Fibroblast of villous mesenchyme (primary cell): ENCODE data around the gene PPP1R3E. TPM values are rescaled to one million over a fixed set of nuclear protein-coding genes. Genes with fewer than 3 reads are reported as not detected.

ENCODE experiments used
- DNase-seq: peaks from one replicate; pipeline ENCODE4 v3.0.0-alpha.2; 2010; ENCODE audit warnings: low read depth
- H3K4me3 ChIP-seq: 2 replicates; pipeline ENCODE4 v1.5.1; 2011; ENCODE audit warnings: low read depth, mild to moderate bottlenecking, low read length
- total RNA-seq: library from RNA; depleted of rRNA; stranded (reverse); fragments of >200 nt; gene quantifications from 2 replicates; pipeline ENCODE4 v1.2.3, GENCODE V29; 2012
- TF ChIP-seq, protein P1 (sequence below): IDR thresholded peaks from 2 replicates; pipeline ENCODE4 v1.5.1; 2012; ENCODE audit warnings: low read depth, mild to moderate bottlenecking, low read length; ENCODE audit not compliant: insufficient read depth

The PPP1R3E gene
- total RNA-seq, 1 donor = 3.0 TPM

DNA sequence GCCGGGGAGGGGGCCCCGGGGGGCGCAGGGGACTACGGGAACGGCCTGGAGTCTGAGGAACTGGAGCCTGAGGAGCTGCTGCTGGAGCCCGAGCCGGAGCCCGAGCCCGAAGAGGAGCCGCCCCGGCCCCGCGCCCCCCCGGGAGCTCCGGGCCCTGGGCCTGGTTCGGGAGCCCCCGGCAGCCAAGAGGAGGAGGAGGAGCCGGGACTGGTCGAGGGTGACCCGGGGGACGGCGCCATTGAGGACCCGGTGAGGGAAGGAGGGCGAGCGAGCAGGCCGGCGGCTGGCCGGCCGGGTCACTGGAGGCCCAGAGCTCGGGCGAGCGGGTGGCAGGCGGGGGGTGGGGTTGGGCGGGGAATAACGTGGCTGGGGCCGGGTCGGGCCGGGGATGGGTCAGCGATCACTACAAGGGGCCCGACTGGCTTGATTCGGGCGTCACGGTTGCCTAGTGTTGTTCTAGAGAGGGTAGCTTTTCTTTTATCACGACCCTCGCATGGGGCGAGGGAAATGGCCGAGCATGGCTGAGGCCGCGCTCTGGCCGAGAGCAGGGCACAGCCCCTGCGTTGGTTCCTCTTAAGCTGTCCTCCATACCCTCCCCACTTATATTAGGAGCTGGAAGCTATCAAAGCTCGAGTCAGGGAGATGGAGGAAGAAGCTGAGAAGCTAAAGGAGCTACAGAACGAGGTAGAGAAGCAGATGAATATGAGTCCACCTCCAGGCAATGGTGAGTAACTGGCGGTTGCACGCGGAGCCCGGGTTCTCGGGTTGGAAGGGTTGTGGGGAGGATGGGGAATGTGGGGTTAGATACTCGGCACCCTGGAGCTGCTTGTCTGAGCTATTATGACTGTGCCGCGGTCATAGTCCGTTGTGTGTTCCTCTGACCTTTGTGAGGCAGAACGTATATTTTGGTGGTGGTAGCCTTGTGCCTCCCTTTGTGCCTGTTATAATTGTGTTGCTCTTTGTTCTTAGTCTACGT lies 19.2 kb upstream of the PPP1R3E start:
- TF ChIP-seq, protein P1, sequence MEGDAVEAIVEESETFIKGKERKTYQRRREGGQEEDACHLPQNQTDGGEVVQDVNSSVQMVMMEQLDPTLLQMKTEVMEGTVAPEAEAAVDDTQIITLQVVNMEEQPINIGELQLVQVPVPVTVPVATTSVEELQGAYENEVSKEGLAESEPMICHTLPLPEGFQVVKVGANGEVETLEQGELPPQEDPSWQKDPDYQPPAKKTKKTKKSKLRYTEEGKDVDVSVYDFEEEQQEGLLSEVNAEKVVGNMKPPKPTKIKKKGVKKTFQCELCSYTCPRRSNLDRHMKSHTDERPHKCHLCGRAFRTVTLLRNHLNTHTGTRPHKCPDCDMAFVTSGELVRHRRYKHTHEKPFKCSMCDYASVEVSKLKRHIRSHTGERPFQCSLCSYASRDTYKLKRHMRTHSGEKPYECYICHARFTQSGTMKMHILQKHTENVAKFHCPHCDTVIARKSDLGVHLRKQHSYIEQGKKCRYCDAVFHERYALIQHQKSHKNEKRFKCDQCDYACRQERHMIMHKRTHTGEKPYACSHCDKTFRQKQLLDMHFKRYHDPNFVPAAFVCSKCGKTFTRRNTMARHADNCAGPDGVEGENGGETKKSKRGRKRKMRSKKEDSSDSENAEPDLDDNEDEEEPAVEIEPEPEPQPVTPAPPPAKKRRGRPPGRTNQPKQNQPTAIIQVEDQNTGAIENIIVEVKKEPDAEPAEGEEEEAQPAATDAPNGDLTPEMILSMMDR = no peak
- peak; percentile 42 for DNase-seq
- peak overlapping the region; percentile 90 for H3K4me3 ChIP-seq

DNA sequence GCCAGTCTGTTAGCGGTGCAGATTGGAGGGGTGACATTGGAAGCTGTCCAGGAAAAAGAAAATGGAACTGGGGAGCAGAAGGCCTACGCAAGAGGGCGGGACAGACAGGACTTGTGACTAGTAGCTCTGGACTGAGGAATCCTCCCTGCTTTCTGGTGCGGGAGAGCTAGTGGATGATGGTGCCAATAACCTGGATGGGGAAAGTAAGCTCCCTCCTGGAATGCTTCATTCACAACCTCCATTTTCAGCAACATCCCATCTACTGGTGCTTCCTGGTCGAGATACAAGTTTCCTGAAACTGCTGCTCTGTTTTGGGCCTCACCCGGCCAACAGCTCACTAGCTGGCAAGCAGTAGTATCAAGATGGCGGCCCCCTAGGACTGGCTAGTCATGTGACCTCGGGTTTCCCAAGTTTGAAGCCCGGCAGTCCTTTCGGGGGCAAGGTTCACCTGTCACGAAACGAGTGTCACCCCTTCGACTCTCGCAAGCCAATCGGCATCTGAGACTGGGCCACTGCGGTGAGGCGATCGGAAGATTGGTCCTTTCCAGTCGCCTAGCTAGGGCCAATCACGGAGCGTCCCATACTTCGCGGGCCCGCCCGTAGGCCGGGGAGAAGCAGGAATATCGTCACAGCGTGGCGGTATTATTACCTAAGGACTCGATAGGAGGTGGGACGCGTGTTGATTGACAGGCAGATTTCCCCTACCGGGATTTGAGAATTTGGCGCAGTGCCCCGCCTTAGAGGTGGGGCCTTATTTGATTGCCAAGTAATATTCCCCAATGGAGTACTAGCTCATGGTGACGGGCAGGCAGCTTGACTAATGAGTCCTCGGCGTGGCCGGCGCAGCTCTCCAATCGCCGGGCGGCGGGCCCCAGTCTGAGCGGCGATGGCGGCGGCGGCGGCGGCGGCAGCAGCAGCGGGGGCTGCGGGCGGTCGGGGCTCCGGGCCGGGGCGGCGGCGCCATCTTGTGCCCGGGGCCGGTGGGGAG lies 18.2 kb upstream of the PPP1R3E start, which contains the start of gene PABPN1:
PABPN1 (plus strand) TSS at position 874 of the 988 bp plus-strand sequence; CDS start at position 887, 13 bp downstream.
- peak within 1 kb of the TSS; percentile 90 for H3K4me3 ChIP-seq
- peak; percentile 100 for DNase-seq

DNA sequence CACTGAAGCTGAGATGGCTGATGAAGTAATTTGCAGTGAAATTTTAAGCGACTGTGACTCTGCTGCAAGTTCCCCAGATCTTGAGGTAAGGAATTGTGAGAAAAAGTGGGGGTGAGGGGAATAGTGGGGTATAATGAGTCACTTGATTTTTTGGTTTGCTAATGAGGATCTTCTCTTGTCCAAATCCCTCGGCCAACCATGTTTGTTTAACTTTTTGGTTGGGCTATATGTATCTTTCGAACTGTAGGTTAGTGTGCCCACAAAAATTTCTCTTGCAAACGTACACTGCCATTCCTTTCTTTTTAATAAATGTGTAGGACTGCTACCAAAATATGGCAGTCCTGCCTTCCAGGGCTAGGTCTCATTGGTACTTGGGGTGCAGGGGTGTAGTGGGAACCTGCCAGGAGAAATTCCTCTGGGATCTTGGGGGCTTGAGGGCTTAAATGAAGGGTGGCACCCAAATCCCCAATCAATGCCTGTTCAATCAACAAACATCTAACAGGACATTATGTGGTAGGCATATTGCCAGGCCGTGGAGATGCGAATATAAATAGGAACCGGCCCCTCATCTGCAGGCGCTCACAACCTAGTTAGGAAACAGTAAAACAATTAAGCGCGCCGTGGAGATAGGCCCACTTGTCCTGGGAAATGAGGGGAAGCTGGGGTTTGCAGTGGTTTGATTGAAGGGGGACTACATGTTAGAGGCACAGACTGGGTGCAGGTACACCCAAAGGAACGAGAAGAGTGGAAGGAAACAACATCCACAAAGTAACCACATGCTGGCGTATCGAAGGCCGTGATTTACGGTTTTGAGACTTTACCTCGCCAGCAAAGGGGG lies 17.3 kb upstream of the PPP1R3E start:
- no peak for DNase-seq
- peak overlapping the region; percentile 54 for H3K4me3 ChIP-seq
- TF ChIP-seq, protein P1 = no peak

More for the DNA sequence above, 18.2 kb upstream of the PPP1R3E start, which contains the start of gene PABPN1:
- TF ChIP-seq, protein P1 = no peak

DNA sequence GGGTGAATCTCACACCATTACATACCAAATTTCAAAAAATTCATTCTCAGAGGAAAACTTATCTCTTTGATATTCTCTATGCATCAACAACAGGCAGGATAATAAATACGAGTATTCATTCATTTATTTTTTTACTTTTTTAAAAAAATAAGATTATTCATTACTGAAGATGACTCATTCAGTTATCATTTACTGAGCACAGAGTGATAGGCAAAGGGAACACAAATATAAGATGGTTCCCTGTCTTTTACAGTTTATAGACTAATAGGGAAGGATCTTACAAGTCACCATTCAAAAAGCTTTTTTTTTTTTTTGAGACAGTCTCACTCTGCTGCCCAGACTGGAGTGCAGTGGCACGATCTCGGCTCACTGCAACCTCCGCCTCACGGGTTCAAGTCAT lies 13.6 kb upstream of the PPP1R3E start:
- DNase-seq = no peak
- TF ChIP-seq, protein P1 = no peak
- no peak overlapping the region for H3K4me3 ChIP-seq

DNA sequence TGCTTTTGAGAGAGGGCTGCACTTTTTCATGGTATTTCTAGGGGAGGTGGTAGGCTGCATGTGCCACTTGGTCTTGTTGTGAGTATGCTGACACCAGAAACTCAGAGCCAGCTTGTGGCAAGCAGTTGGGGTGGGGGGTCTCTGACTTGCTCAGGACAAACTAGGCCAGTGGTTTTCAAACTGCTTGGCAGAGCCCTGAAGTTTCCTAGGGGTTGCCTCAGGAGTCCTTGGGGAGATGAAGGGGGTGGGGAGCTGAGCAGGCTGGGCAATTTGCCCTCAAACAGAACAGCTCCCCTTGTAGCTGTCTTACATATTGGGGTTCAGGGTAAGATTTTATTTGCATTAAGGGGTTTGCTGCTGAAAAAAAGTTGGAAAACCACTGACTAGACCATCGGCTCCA lies 7.9 kb upstream of the PPP1R3E start:
- DNase-seq = no peak
- no peak overlapping the region for H3K4me3 ChIP-seq
- TF ChIP-seq, protein P1 = no peak
